Parathyroid adenoma (tissue), 2 donors: ENCODE data around the gene PRDM1.

Experiments used
- H2AFZ ChIP-seq: fragments of 300-600 bp; sonication (generic); one replicate; pipeline ENCODE4 v1.7.0; 2017; ENCODE audit warnings: antibody characterized with exemption, mild to moderate bottlenecking
- H3K27ac ChIP-seq: fragments of 300-600 bp; sonication (generic); one replicate; pipeline ENCODE4 v1.7.0; 2017
- H3K27me3 ChIP-seq: fragments of 300-600 bp; sonication (generic); one replicate; pipeline ENCODE4 v1.7.0; 2017; ENCODE audit warnings: low read length; ENCODE audit not compliant: control insufficient read depth, insufficient read depth
- H3K36me3 ChIP-seq: fragments of 300-600 bp; sonication (generic); one replicate; pipeline ENCODE4 v1.7.0; 2017; ENCODE audit warnings: low read length; ENCODE audit not compliant: control insufficient read depth, insufficient read depth
- H3K4me1 ChIP-seq: fragments of 300-600 bp; sonication (generic); one replicate; pipeline ENCODE4 v1.7.0; 2017; ENCODE audit warnings: control low read depth
- H3K4me2 ChIP-seq: fragments of 300-600 bp; sonication (generic); one replicate; pipeline ENCODE4 v1.7.0; 2017; ENCODE audit warnings: low read length
- H3K4me3 ChIP-seq: fragments of 300-600 bp; sonication (generic); one replicate; pipeline ENCODE4 v1.7.0; 2017; ENCODE audit warnings: low read depth, low read length
- H3K79me2 ChIP-seq: fragments of 300-600 bp; sonication (generic); one replicate; pipeline ENCODE4 v1.7.0; 2017; ENCODE audit warnings: control low read depth
- H3K9ac ChIP-seq: fragments of 300-600 bp; sonication (generic); one replicate; pipeline ENCODE4 v1.7.0; 2017; ENCODE audit warnings: mild to moderate bottlenecking
- H3K9me3 ChIP-seq: fragments of 300-600 bp; sonication (generic); one replicate; pipeline ENCODE4 v1.7.0; 2017; ENCODE audit warnings: low read length; ENCODE audit not compliant: control insufficient read depth
- CTCF ChIP-seq: fragments of 300-600 bp; sonication (generic); IDR thresholded peaks from one replicate; pipeline ENCODE4 v1.7.0; 2017; ENCODE audit warnings: antibody characterized with exemption, mild to moderate bottlenecking
- donor health status: primary hyperparathyroidism.

The PRDM1 gene

GRCh38 chr6:106051226-106051625, 34.9 kb upstream of the PRDM1 start:
- Histone ChIP-seq H3K27ac (no peak overlapping the region), H3K79me2 (no peaks in the 10 kb centered on the region), H3K4me2 (no peak overlapping the region), H3K4me3 (no peak overlapping the region), H2AFZ (no peak overlapping the region), H3K27me3 (no peaks in the 10 kb centered on the region), H3K9ac (no peak overlapping the region), H3K9me3 (no peaks in the 10 kb centered on the region), H3K4me1 (no peaks in the 10 kb centered on the region), H3K36me3 (no peaks in the 10 kb centered on the region)
- no peak for TF ChIP-seq CTCF

- no peaks in the 10 kb centered on the region for H3K4me1 ChIP-seq
- no peak for TF ChIP-seq CTCF
- H2AFZ ChIP-seq, result no peak overlapping the region
- no peaks in the 10 kb centered on the region for H3K79me2 ChIP-seq
- H3K4me2 ChIP-seq, result no peak overlapping the region
- no peak overlapping the region for H3K27ac ChIP-seq
- H3K27me3 ChIP-seq, result no peaks in the 10 kb centered on the region
- no peaks in the 10 kb centered on the region for H3K9me3 ChIP-seq
- no peak overlapping the region for H3K4me3 ChIP-seq
- no peak overlapping the region for H3K9ac ChIP-seq
- no peaks in the 10 kb centered on the region for H3K36me3 ChIP-seq
Measured at GRCh38 chr6:106053484-106054205, 32.5 kb upstream of the PRDM1 start.

- no peaks in the 10 kb centered on the region for H3K27me3 ChIP-seq
- no peak overlapping the region for H3K9ac ChIP-seq
- H3K4me1 ChIP-seq, result no peaks in the 10 kb centered on the region
- H2AFZ ChIP-seq, result no peak overlapping the region
- no peaks in the 10 kb centered on the region for H3K79me2 ChIP-seq
- no peak overlapping the region for H3K27ac ChIP-seq
- no peak for TF ChIP-seq CTCF
- H3K9me3 ChIP-seq, result no peaks in the 10 kb centered on the region
- no peaks in the 10 kb centered on the region for H3K36me3 ChIP-seq
- H3K4me2 ChIP-seq, result no peak overlapping the region
- no peak overlapping the region for H3K4me3 ChIP-seq
Measured at GRCh38 chr6:106055489-106055888, 30.6 kb upstream of the PRDM1 start.

- TF ChIP-seq CTCF, result no peak
- Histone ChIP-seq H3K9me3 (no peaks in the 10 kb centered on the region), H3K4me1 (no peaks in the 10 kb centered on the region), H3K79me2 (no peaks in the 10 kb centered on the region), H3K9ac (no peak overlapping the region), H2AFZ (no peak overlapping the region), H3K4me3 (no peak overlapping the region), H3K4me2 (no peak overlapping the region), H3K27me3 (no peaks in the 10 kb centered on the region), H3K27ac (no peak overlapping the region), H3K36me3 (no peaks in the 10 kb centered on the region)
Measured at GRCh38 chr6:106056060-106056745, 29.9 kb upstream of the PRDM1 start.
